IMR-90 (cell line): ENCODE data around the gene FOXO6. TPM values are rescaled to one million over a fixed set of nuclear protein-coding genes. Genes with fewer than 3 reads are reported as not detected.

ENCODE experiments used
- ATAC-seq: fragments of 200-7000 bp; cut with Tn5 transposase; 2 replicates; pipeline ENCODE4 v1.9.1; 2020; ENCODE audit warnings: low read depth, mild to moderate bottlenecking, moderate library complexity
- BruUV-seq: library from RNA; stranded (reverse); fragments of 400-500 nt; replicated peaks from 2 replicates; lab custom pipeline; 2021; lab: Mats Ljungman, UMichigan
- CTCF ChIA-PET: fragments of 300-600 bp; formaldehyde crosslinking; extraction: SDS; loops from one replicate; lab custom pipeline; 2021; ENCODE audit warnings: antibody characterized with exemption; lab: Yijun Ruan, JAX
- POLR2A ChIA-PET: fragments of 300-600 bp; sonication (Branson Sonifier 250); formaldehyde crosslinking; loops from one replicate; lab custom pipeline; 2022; ENCODE audit warnings: antibody characterized with exemption; ENCODE audit not compliant: unreplicated experiment; lab: Charles Lee
- DNase-seq: peaks from one replicate; pipeline ENCODE4 v3.0.0; 2013
- H2AFZ ChIP-seq: replicated peaks from 2 replicates; pipeline ENCODE3; 2013; ENCODE audit warnings: low read length, mild to moderate bottlenecking; ENCODE audit not compliant: poor library complexity
- H2AK5ac ChIP-seq: 2 replicates; pipeline ENCODE4 v1.6.1; 2013; ENCODE audit warnings: low read depth, low read length, inconsistent platforms
- H2AK9ac ChIP-seq: replicated peaks from 2 replicates; pipeline ENCODE3; 2013; ENCODE audit warnings: mild to moderate bottlenecking, low read depth, low read length, moderate library complexity; ENCODE audit not compliant: poor library complexity
- H2BK120ac ChIP-seq: 2 replicates; pipeline ENCODE4 v1.6.1; 2013; ENCODE audit warnings: low read depth, low read length, inconsistent platforms
- H2BK15ac ChIP-seq: 3 replicates; pipeline ENCODE4 v1.6.1; 2013; ENCODE audit warnings: low read depth, low read length, inconsistent platforms
- H2BK20ac ChIP-seq: 2 replicates; pipeline ENCODE4 v1.6.1; 2013; ENCODE audit warnings: low read depth, mild to moderate bottlenecking, inconsistent platforms, low read length, moderate library complexity
- H2BK5ac ChIP-seq: 2 replicates; pipeline ENCODE4 v1.6.1; 2013; ENCODE audit warnings: mild to moderate bottlenecking, low read depth, low read length, inconsistent platforms; ENCODE audit not compliant: poor library complexity, severe bottlenecking
- H3K14ac ChIP-seq: replicated peaks from 2 replicates; pipeline ENCODE4 v1.6.1; 2013; ENCODE audit warnings: low read depth, low read length, inconsistent platforms
- H3K18ac ChIP-seq: 2 replicates; pipeline ENCODE4 v1.6.1; 2013; ENCODE audit warnings: low read depth, low read length, control low read depth
- H3K23ac ChIP-seq: 2 replicates; pipeline ENCODE4 v1.6.1; 2013; ENCODE audit warnings: low read depth, low read length, inconsistent platforms
- H3K27ac ChIP-seq: 2 replicates; pipeline ENCODE4 v1.5.1; 2013; ENCODE audit warnings: mild to moderate bottlenecking, control low read depth, low read length; ENCODE audit not compliant: insufficient read depth
- H3K27me3 ChIP-seq: 2 replicates; pipeline ENCODE4 v1.6.1; 2013; ENCODE audit warnings: low read length; ENCODE audit not compliant: control insufficient read depth, insufficient read depth
- H3K36me3 ChIP-seq: 2 replicates; pipeline ENCODE4 v1.6.1; 2013; ENCODE audit warnings: low read length, mixed read lengths; ENCODE audit not compliant: control insufficient read depth, insufficient read depth
- H3K4ac ChIP-seq: 2 replicates; pipeline ENCODE4 v1.6.1; 2013; ENCODE audit warnings: low read depth, low read length, inconsistent platforms
- H3K4me1 ChIP-seq: 2 replicates; pipeline ENCODE4 v1.6.1; 2013; ENCODE audit warnings: low read length, mixed read lengths; ENCODE audit not compliant: control insufficient read depth, insufficient read depth
- H3K4me2 ChIP-seq: 2 replicates; pipeline ENCODE4 v1.6.1; 2013; ENCODE audit warnings: low read depth, mild to moderate bottlenecking, control low read depth, low read length, moderate library complexity
- H3K4me3 ChIP-seq: 2 replicates; pipeline ENCODE4 v1.5.1; 2013; ENCODE audit warnings: low read depth, mild to moderate bottlenecking, control low read depth, low read length, moderate library complexity; ENCODE audit not compliant: insufficient read depth
- H3K56ac ChIP-seq: 2 replicates; pipeline ENCODE4 v1.6.1; 2013; ENCODE audit warnings: low read length, inconsistent platforms; ENCODE audit not compliant: insufficient read depth; ENCODE audit errors: extremely low read depth
- H3K79me1 ChIP-seq, 2 experiments: 2 replicates each; pipeline ENCODE4 v1.6.1; 2013; ENCODE audit warnings: low read length in 2 of 2, inconsistent platforms in 1 of 2, low read depth in 1 of 2
- H3K9ac ChIP-seq: 2 replicates; pipeline ENCODE4 v1.6.1; 2013; ENCODE audit warnings: low read depth, low read length, control low read depth
- H3K9me1 ChIP-seq: 2 replicates; pipeline ENCODE4 v1.6.1; 2013; ENCODE audit warnings: low read length, inconsistent platforms; ENCODE audit not compliant: insufficient read depth
- H3K9me3 ChIP-seq: 2 replicates; pipeline ENCODE4 v1.6.1; 2013; ENCODE audit warnings: low read length; ENCODE audit not compliant: control insufficient read depth, insufficient read depth
- H4K20me1 ChIP-seq: 2 replicates; pipeline ENCODE4 v1.6.1; 2013; ENCODE audit warnings: low read length, inconsistent platforms; ENCODE audit not compliant: insufficient read depth
- H4K5ac ChIP-seq: 2 replicates; pipeline ENCODE4 v1.6.1; 2013; ENCODE audit warnings: mild to moderate bottlenecking, low read depth, low read length, control low read depth
- H4K8ac ChIP-seq, 2 experiments: 2 replicates each; pipeline ENCODE4 v1.6.1; 2013; ENCODE audit warnings: low read depth in 2 of 2, low read length in 2 of 2, control low read depth in 1 of 2, inconsistent platforms in 1 of 2
- H4K91ac ChIP-seq: 2 replicates; pipeline ENCODE4 v1.6.1; 2013; ENCODE audit warnings: low read depth, low read length, inconsistent platforms; ENCODE audit not compliant: insufficient read depth
- BHLHE40 ChIP-seq: fragments of 150-350 bp; IDR thresholded peaks from 2 replicates; pipeline ENCODE4 v1.6.1; 2016; ENCODE audit warnings: mild to moderate bottlenecking, low read depth, low read length
- RAD21 ChIP-seq: IDR thresholded peaks from 2 replicates; pipeline ENCODE4 v1.6.1; 2012; ENCODE audit warnings: low read length, improper control_type of control experiment
- WGBS, 2 experiments: methylation state at CpG; one replicate each; pipeline versions ENCODE4 v1.1.5 to v1.1.7; 2013; ENCODE audit warnings: missing lambda C conversion rate in 2 of 2; ENCODE audit not compliant: insufficient read length in 1 of 2; ENCODE audit errors: extremely low coverage in 2 of 2; 5-methylcytosine and 5-hydroxymethylcytosine counted together
- dilution Hi-C: fragments of 300-500 bp; cut with HindIII; formaldehyde crosslinking; loops from one replicate; pipeline ENCODE4 v1.14.3; 2018; ENCODE audit warnings: low sequenced_read_pairs; ENCODE audit not compliant: unreplicated experiment
- in situ Hi-C: fragments of 300-500 bp; cut with MboI; formaldehyde crosslinking; loops from 3 replicates; pipeline ENCODE4 v1.14.3; 2019; ENCODE audit warnings: low sequenced_read_pairs, inconsistent platforms, mixed read lengths
- intact Hi-C: fragments of 100-400 bp; cut with micrococcal nuclease; formaldehyde crosslinking; loops from 2 replicates; pipeline ENCODE4 v1.10.0; 2022
- polyA plus RNA-seq, 3 experiments: library from polyadenylated mRNA; depleted of rRNA; stranded (reverse); fragments of >200 nt; gene quantifications; 2 replicates each; pipeline ENCODE4 v1.2.3, GENCODE V29; 2012; ENCODE audit warnings: low replicate concordance in 1 of 3
- total RNA-seq: library from RNA; depleted of rRNA; stranded (reverse); fragments of >200 nt; gene quantifications from 2 replicates; pipeline ENCODE4 v1.2.3, GENCODE V29; 2012

FOXO6 gene
- total and polyA plus RNA-seq, 2 of the 4 experiments (the other 2 are of a cell fraction) = not detected

GRCh38 chr1:41340655-41341364 lies 20.4 kb upstream of the FOXO6 start:
- Histone ChIP-seq H3K23ac (no peak overlapping the region), H3K36me3 (no peaks in the 10 kb centered on the region), H3K79me1 (no peaks in the 10 kb centered on the region), H4K8ac (no peak overlapping the region), H2BK20ac (no peak overlapping the region), H3K56ac (no peak overlapping the region), H3K9me3 (no peaks in the 10 kb centered on the region), H3K9ac (no peak overlapping the region), H2BK15ac (no peak overlapping the region), H3K4me2 (no peak overlapping the region), H3K4me3 (no peak overlapping the region), H2BK120ac (no peak overlapping the region), H2AK9ac (no peak overlapping the region), H3K27ac (no peak overlapping the region), H4K5ac (no peak overlapping the region), H3K27me3 (peaks cover 15% of the 10 kb centered on the region), H4K20me1 (no peaks in the 10 kb centered on the region), H3K14ac (no peak overlapping the region), H2AK5ac (no peak overlapping the region), H2BK5ac (no peak overlapping the region), H3K4ac (no peak overlapping the region), H4K91ac (no peak overlapping the region), H2AFZ (no peak overlapping the region), H3K9me1 (no peaks in the 10 kb centered on the region), H3K4me1 (no peaks in the 10 kb centered on the region), H3K18ac (no peak overlapping the region)
- in situ Hi-C loops = no loop called here
- intact Hi-C loops = no loop called here
- ChIA-PET POLR2A (no interaction called here), CTCF (interaction anchor here (1.0 to 1.3 kb wide), 2 partner anchors 10 to 15 kb away, joined by 3 read pairs; no protein-coding TSS in a partner anchor)
- no CpG with 5 or more reads among the region's 2 CpGs for WGBS, 2 experiments
- no peak for ATAC-seq
- TF ChIP-seq BHLHE40 (no peak), RAD21 (no peak)
- DNase-seq = no peak
- BruUV-seq = no TSS peak
- dilution Hi-C loops = no loop called here
